Mononuclear cell (primary cell): Measurements from ENCODE around the gene CCL4L2. TPM values are rescaled to one million over a fixed set of nuclear protein-coding genes. Genes with fewer than 3 reads are reported as not detected.
"Not testable (repeated sequence)": the region's sequence is repeated elsewhere in the genome, so short reads cannot be mapped to it uniquely, and the experiment has no call there.

Experiments
- H3K27me3 ChIP-seq: 2 replicates; pipeline ENCODE4 v1.6.0; 2011; ENCODE audit warnings: low read length, control low read depth; ENCODE audit not compliant: insufficient read depth
- H3K4me1 ChIP-seq: 2 replicates; pipeline ENCODE4 v1.5.1; 2011; ENCODE audit warnings: mild to moderate bottlenecking, low read length, control low read depth; ENCODE audit not compliant: insufficient read depth
- H3K4me3 ChIP-seq: 2 replicates; pipeline ENCODE4 v1.5.1; 2011; ENCODE audit warnings: mild to moderate bottlenecking, low read length, moderate library complexity
- H3K9me3 ChIP-seq: 2 replicates; pipeline ENCODE4 v1.5.1; 2011; ENCODE audit warnings: low read depth, mild to moderate bottlenecking, control low read depth, low read length
- total RNA-seq: library from RNA; depleted of rRNA; stranded (reverse); fragments of >200 nt; gene quantifications from one replicate; pipeline ENCODE4 v1.2.3, GENCODE V29; 2012

Gene CCL4L2
- 7.9 TPM for total RNA-seq

- H3K4me3 ChIP-seq, H3K9me3 ChIP-seq, H3K27me3 ChIP-seq: not testable (repeated sequence)
- H3K4me1 ChIP-seq = peaks cover 73% of the 10 kb centered on the region
Observed at GRCh38 chr17:36210439-36211211, at the start of gene CCL4L2. Gene CCL4L2 (plus strand): TSS chr17:36211063.

- not testable (repeated sequence) for H3K27me3 ChIP-seq, H3K4me1 ChIP-seq, H3K9me3 ChIP-seq, H3K4me3 ChIP-seq
Observed at GRCh38 chr17:36168836-36169235, 42.0 kb upstream of the CCL4L2 start.

GRCh38 chr17:36176536-36176935, 34.3 kb upstream of the CCL4L2 start, which contains the start of gene TBC1D3B:
Gene TBC1D3B (minus strand): TSS chr17:36176636. CDS start chr17:36175050, 1,586 bp downstream.
- not testable (repeated sequence) for H3K27me3 ChIP-seq, H3K9me3 ChIP-seq, H3K4me1 ChIP-seq, H3K4me3 ChIP-seq

GRCh38 chr17:36181446-36182175, 29.3 kb upstream of the CCL4L2 start:
- peaks cover 33% of the 10 kb centered on the region for H3K4me1 ChIP-seq
- not testable (repeated sequence) for H3K4me3 ChIP-seq, H3K9me3 ChIP-seq, H3K27me3 ChIP-seq

- Histone ChIP-seq H3K4me1 (peaks cover 41% of the 10 kb centered on the region), H3K27me3 (peaks cover 10% of the 10 kb centered on the region), H3K4me3 (peak overlapping the region; percentile 52), H3K9me3 (no peaks in the 10 kb centered on the region)
Observed at GRCh38 chr17:36182176-36183000, 28.5 kb upstream of the CCL4L2 start.

- Histone ChIP-seq H3K4me3 (peak overlapping the region; percentile 52), H3K27me3 (peaks cover 10% of the 10 kb centered on the region), H3K4me1 (peaks cover 50% of the 10 kb centered on the region), H3K9me3 (no peaks in the 10 kb centered on the region)
Observed at GRCh38 chr17:36183001-36183971, 27.6 kb upstream of the CCL4L2 start.

GRCh38 chr17:36184023-36184765, 26.7 kb upstream of the CCL4L2 start:
- peaks cover 59% of the 10 kb centered on the region for H3K4me1 ChIP-seq
- peak overlapping the region; percentile 52 for H3K4me3 ChIP-seq
- no peaks in the 10 kb centered on the region for H3K9me3 ChIP-seq
- H3K27me3 ChIP-seq = peaks cover 10% of the 10 kb centered on the region

GRCh38 chr17:36185416-36185815, 25.4 kb upstream of the CCL4L2 start:
- Histone ChIP-seq H3K27me3 (peaks cover 10% of the 10 kb centered on the region), H3K4me3 (no peak overlapping the region), H3K4me1 (peaks cover 70% of the 10 kb centered on the region), H3K9me3 (no peaks in the 10 kb centered on the region)

- H3K4me1 ChIP-seq = peaks cover 87% of the 10 kb centered on the region
- not testable (repeated sequence) for H3K27me3 ChIP-seq, H3K4me3 ChIP-seq, H3K9me3 ChIP-seq
Observed at GRCh38 chr17:36186810-36187763, 23.8 kb upstream of the CCL4L2 start.

GRCh38 chr17:36187943-36188665, 22.8 kb upstream of the CCL4L2 start:
- H3K4me3 ChIP-seq, H3K9me3 ChIP-seq, H3K27me3 ChIP-seq: not testable (repeated sequence)
- peaks cover 88% of the 10 kb centered on the region for H3K4me1 ChIP-seq

GRCh38 chr17:36188891-36189306, 22.0 kb upstream of the CCL4L2 start:
- no peaks in the 10 kb centered on the region for H3K9me3 ChIP-seq
- no peak overlapping the region for H3K4me3 ChIP-seq
- H3K27me3 ChIP-seq = peaks cover 3% of the 10 kb centered on the region
- peaks cover 80% of the 10 kb centered on the region for H3K4me1 ChIP-seq

- H3K4me3 ChIP-seq, H3K27me3 ChIP-seq, H3K9me3 ChIP-seq: not testable (repeated sequence)
- peaks cover 80% of the 10 kb centered on the region for H3K4me1 ChIP-seq
Observed at GRCh38 chr17:36189993-36190392, 20.9 kb upstream of the CCL4L2 start.
